HG02571 (cell line): ENCODE data around the gene CLBA1.

Experiments
- ATAC-seq: cut with Tn5 transposase; IDR thresholded peaks from one replicate; pipeline ENCODE4 v1.9.1; 2021; ENCODE audit warnings: mild to moderate bottlenecking, moderate library complexity; ENCODE audit not compliant: unreplicated experiment

CLBA1 gene

DNA sequence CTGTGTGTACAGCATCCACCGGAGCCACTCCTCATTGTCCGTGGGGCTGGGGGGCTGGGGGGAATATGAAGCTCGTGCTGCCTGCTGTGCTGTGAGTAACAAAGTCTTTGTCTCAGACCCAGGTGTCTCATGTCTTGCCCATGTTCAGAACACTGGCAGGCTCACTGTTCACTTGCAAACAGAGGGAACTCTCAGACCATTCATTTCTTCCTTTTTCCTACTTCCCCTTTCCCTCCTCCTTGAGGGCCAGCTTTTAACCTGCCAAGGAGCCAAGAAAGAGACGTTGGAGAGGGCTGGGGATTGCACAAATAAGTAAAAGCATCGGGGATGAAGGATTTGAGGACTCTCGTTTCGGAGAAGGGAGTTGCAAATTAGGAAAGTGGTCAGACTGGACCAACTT is 58.1 kb downstream of the CLBA1 start:
- ATAC-seq: no peak
